Fibroblast of peridontal ligament (primary cell): Measurements from ENCODE around the gene RBM33.

Experiments used
- DNase-seq: peaks from one replicate; pipeline ENCODE4 v3.0.0-alpha.2; 2010; ENCODE audit errors: extremely low read depth

RBM33 gene

GRCh38 chr7:155745737-155746136 lies 101.3 kb downstream of the RBM33 start:
- no peak for DNase-seq

DNA sequence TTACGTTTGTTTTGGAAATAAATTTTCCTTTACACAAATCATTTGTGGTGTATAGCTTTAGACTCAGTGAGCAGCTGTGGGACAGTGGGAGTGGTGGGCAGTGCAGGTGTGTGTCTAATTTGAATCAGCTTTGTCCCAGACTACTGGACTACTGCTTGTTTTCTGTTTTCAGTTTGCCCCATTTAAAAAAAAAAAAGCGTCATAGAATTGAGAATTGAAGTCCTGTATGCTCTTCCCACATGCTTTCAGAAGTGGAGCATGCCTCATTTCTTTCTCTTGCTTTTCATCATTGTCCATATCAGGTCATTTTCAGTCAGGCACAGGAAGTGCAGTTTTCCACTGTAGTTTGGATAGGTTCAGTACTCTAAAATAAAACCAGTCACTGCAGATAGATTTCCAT lies 101.7 kb downstream of the RBM33 start:
- no peak for DNase-seq

DNA sequence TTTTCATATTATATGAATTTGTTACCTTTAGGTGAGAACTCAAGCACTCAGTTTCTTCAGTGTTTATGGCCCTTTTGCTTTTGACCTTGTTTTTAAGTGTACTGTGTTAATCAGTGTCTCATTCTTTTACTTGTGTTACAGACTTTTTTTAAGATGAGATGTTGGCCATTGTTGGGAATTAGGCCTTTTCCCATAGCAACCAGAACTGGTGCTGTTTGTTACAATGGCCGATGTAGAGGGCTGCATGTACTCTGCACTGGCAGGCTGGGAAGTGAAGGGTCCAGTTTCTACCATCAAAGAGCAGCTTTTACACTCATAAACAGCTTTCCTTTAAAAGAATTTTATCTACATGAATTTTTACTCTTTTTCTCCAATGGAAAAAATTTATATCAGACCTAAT lies 102.7 kb downstream of the RBM33 start:
- DNase-seq, result no peak

DNA sequence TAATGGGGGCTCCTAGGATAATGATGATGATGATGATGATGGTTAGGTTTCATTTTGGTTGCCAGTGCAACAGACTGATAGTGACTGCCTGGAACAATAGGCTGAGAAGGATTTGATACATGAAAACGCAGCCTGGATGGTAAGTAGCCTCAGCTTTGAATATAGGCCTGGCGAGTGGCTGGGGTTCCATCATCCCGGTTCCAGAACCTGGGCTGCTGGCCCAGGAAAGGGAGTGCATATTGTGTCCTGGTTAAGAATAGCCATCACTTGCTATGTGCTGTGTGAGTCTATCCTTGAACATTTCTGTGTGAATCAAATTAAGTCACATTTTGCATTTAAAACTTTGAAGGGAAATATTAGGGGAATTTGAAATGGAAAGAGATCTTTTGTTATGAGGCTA lies 105.1 kb downstream of the RBM33 start:
- no peak for DNase-seq

DNA sequence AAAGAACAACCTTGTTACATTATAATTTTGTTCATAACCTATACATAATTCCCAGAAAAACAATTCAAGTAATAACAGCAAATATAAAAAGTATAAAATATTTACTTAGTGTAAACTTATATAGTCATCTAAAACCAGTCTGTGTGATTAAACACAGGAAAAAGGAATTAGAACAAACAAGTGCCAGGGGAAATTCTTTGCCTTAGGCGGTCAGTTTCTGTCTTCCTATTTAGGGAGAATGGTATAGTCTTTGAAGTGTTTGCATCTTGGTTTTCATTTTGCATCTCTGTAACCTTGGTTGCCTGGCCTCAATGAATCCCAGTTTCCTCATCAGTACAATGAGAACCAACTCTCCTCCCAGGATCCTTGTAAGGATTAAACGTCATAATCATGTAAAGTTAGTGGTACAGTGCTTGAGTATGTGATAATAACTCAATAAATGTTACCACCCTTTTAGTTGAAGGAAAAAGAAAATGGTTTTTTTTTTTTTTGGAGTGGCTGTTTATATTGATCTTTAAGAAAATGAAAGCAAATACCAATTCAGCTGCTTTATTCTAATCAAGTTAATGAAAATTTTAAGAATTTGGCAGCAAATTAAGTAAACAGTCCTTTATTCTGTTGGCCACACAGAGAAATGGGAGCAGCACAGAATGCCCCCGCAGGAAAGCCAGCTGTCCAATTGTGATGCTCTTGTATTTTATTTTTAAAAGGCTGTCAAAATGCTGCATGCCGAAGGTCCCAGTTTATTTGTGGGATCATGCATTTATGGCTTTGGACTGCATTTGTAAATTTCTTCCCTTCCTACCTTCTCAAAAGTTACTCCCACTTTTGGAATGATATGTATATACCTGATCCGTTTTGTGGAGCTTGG lies 106.0 kb downstream of the RBM33 start:
- no peak for DNase-seq

GRCh38 chr7:155751409-155751808 lies 106.9 kb downstream of the RBM33 start:
- DNase-seq, result no peak

GRCh38 chr7:155752756-155753445 lies 108.4 kb downstream of the RBM33 start:
- DNase-seq, result no peak

DNA sequence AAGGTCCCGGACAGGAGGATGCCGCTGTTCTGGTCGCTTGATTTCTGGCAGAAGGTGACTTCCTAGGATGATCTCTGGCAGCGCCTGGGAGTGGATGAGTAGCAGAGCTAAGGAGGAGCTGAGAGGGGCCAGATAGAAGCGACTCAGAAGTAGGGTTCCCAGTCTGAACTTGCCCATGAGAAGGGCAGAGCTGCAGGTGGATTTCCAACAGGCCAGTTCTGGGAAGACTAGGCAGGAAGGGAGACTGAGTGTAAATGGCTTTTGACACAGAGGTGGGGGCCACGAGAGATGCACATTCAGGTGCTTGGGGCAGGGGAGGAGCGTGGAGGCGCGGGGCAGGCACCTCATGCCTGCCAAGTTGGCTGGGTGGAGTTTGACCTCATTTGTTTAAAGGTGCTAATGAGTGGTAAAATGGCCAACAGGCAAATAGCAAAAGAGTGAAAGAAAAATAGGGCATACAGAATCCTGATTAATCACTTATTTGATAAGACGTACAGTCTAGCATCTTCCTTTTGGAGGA lies 109.0 kb downstream of the RBM33 start:
- DNase-seq, result no peak

DNA sequence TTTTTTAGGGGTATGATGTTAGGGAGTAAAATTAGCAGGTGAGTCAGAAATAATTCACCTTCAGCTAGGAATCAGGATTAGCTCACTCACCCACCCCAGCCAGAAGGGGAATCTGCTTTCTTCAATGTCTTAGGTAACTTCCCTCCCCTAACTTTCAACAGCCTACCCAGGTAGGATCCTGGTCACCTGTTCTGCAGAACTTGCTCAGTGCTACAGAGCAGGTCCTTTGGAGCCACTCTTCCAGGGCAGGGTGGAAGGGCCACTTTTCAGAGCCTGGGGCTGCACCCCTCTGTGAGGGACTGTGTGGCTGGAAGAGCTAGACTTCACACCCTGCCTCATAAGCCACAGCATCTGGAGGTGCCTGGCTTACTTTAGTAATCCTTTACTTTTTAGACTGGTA lies 109.7 kb downstream of the RBM33 start:
- no peak for DNase-seq

DNA sequence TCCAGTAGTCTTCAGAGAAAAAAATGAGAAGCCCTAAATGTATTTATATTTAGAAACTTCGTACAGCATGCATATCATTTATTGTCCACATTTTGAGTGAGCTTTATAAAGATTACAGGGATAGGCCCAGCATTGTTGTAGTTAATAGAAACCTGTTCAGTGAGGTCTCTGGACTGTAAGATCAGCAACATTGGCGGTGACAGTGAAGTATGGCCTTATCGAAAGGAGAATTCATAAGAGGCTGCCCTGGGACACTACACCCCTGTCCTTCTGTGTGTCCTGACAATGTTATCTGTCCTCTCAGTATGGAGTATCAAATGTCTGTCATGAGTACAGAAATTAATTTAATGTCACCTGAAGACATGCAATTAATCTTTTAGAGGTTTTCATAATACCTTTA lies 110.6 kb downstream of the RBM33 start:
- DNase-seq, result no peak

DNA sequence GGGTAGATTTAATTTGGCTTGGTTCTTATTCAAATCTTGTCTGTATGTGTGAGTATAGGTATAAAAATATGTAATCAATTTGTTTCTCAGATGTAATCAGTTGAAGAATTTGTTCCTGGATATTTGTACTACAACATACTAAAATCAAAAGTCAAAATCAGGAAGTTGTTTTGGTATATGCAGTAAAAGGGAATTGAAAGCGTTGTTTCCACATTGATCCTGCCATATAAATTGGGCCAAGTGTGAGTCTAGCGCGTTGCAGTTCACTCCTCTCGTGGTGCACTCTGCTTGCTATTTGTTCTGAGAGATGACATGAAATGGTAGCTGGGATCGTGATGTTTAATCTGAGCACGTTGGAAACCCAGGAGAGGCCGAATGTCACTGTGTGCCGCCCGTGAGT lies 111.9 kb downstream of the RBM33 start:
- DNase-seq, result no peak

- DNase-seq, result no peak
Measured at GRCh38 chr7:155758348-155758747, 113.9 kb downstream of the RBM33 start.

DNA sequence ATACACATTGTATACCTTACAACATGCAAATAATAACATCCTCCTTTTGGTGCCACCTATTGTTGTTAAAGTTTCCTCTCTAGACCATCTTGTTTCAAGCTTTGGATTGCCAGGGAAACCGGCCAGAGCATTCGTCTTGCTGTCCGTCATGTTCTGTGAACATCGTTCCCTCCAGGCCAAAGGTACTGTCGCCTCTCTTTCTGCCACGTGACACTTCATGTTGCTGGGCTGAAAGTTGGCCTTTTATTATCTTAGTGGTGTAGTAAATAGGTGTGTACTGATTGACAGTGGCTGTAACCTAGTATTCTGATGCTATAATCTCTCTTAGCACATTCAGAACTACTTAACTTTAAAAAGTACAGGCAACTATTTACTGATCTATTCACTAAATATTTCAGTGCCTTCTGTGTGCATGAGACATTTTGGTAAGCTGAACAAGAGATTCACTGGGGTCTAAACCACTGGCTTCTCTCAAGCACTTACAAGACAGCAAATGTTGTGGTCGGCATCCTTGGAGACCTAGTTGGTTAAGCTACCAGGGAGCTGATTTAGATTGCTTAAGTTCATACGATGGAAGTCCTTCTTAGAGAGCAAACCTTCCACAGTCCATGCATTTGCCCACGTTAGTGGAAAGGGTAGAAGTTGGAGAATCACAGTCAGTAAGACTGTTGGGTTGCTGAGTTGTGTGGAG lies 115.4 kb downstream of the RBM33 start:
- no peak for DNase-seq

DNA sequence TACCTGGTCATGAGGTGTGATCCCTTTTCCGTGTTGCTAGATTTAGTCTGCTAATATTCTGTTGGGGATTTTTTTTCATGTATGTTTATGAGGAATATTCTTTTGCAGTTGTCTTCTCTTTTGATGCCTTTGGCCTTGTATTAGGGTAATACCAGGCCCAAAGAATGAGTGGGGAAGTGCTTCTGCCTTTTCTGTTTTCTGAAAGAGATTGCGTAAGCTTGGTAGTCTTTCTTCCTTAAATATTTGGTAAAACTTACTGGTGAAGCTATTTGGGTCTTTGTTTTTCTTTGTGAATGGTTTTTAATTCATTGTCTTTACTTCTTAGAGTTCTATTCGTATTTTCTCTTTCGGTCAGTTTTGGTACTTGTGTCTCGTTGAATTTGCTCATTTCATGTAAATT lies 116.7 kb downstream of the RBM33 start:
- no peak for DNase-seq

DNA sequence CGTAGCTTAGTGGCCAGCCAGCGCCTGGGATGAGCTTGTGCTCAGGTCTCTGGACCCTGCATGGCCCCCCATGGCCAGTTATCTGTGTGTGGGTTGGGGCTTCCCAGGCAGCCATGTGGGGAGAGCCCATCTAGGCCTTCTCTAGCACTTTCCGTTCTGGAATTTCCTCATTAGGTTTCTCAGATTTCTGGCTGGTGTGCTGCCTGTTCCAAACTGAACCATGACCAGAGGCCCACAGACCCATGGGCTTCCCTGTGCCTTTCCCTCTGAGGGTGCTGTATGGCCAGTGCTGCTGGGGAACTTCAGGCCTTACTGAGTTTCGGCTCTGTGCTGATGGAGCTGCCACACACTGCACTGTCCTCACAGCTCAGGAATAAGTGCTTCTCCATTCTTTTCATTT lies 117.6 kb downstream of the RBM33 start:
- DNase-seq, result no peak

DNA sequence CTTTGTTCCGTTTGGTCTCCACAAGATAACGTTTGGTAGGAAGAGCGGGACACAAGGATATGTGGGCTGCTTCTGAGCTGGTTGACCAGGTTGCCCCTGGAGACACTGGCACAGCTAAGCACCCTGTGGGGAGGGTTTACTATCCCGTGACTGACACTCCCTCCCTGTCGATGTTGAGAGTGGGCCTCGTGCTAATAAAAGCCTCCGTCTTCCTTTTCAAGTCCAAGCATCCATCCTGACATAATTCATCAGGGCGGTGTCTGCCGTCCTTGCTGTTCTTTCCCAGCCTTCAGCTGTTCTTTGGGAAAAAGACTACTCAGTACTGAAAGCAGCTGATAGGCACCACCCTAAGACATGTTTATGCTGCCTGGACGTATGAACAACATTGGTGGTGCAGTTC lies 118.2 kb downstream of the RBM33 start:
- no peak for DNase-seq

DNA sequence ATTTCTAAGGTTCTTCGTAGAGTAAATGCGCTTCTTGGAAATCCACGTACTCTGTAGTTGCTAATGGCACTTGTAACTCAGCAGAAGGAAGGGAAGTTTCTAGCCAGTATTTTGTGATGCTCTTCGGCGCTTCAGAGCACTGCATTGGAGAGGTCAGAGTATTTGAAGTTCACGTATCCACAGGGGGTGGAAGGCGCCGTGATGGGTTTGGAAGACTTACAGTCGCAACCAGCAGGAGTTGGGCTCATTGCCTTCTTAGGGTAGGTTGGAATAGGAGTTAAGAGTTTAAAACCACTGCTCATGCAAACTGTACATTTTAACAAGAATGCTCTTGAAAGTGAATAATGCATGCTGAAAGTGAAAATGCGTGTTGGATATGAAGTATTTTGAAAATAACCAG lies 118.7 kb downstream of the RBM33 start:
- no peak for DNase-seq

- DNase-seq, result no peak
Measured at GRCh38 chr7:155763691-155764437, 119.4 kb downstream of the RBM33 start.

DNA sequence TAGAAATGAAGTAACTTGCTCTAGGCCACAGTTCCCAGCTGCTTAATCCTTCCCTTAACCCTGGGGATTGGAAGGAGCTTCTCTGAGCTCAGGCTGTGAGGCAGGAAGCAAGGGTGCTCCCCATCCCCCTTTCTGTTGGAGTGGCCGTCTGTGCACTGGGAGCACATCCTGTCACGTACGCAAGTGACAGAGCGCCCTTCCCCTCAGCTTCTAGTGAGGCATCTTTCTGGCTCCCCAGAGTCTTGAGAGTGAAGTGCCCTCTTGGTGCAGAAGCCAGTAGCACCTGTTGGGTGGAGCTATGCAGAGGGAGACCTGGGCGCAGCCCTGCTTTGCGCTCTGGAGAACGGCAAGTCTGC lies 120.0 kb downstream of the RBM33 start:
- no peak for DNase-seq

- DNase-seq, result no peak
Measured at GRCh38 chr7:155765458-155765857, 121.0 kb downstream of the RBM33 start.

DNA sequence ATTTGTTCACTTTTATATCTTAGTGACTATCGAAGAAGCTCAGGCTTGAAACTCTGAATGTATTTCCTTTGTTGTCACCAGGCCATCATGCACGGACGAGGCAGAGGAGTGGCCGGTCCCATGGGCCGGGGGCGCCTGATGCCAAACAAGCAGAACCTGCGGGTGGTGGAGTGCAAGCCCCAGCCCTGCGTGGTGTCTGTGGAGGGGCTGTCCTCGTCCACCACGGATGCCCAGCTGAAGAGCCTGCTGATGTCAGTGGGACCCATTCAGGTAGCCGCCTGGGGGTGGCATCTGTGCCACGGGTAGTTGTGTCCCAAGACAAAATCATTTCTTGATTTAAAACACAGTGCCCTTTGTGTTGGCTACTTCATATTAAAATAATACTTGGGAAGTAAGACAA lies 121.9 kb downstream of the RBM33 start:
- no peak for DNase-seq
